HEK293T (cell line): ENCODE results near the gene PPM1J.

Source experiments
- CTCF ChIA-PET: fragments of 350-600 bp; formaldehyde crosslinking; extraction: SDS; loops from one replicate; lab custom pipeline; 2021; ENCODE audit warnings: antibody characterized with exemption, inconsistent platforms; lab: Yijun Ruan, JAX
- POLR2A ChIA-PET: fragments of 350-600 bp; formaldehyde crosslinking; extraction: SDS; loops from one replicate; lab custom pipeline; 2020; ENCODE audit warnings: antibody characterized with exemption, inconsistent platforms; lab: Yijun Ruan, JAX
- DNase-seq: peaks from one replicate; pipeline ENCODE4 v3.0.0; 2012; ENCODE audit warnings: mixed read lengths; ENCODE audit errors: extremely low spot score
- ARNT ChIP-seq: fragments of 450-650 bp; IDR thresholded peaks from 2 replicates; pipeline ENCODE4 v1.6.1; 2017; ENCODE audit warnings: mild to moderate bottlenecking
- CTBP1 ChIP-seq: fragments of 450-650 bp; IDR thresholded peaks from 2 replicates; pipeline ENCODE4 v1.6.1; 2016; ENCODE audit warnings: borderline replicate concordance
- ELF4 ChIP-seq: fragments of 450-650 bp; IDR thresholded peaks from 2 replicates; pipeline ENCODE4 v1.6.1; 2017; ENCODE audit warnings: antibody characterized with exemption
- FOXA1 ChIP-seq: fragments of 450-650 bp; IDR thresholded peaks from 2 replicates; pipeline ENCODE4 v1.6.1; 2016; ENCODE audit warnings: mild to moderate bottlenecking
- FOXK2 ChIP-seq: fragments of 450-650 bp; IDR thresholded peaks from 2 replicates; pipeline ENCODE4 v1.6.1; 2016; ENCODE audit warnings: mild to moderate bottlenecking
- FOXM1 ChIP-seq: fragments of 450-650 bp; IDR thresholded peaks from 2 replicates; pipeline ENCODE4 v1.6.1; 2017; ENCODE audit warnings: mild to moderate bottlenecking, borderline replicate concordance
- HDGF ChIP-seq: fragments of 450-650 bp; IDR thresholded peaks from 2 replicates; pipeline ENCODE4 v1.6.1; 2017; ENCODE audit warnings: antibody characterized with exemption, borderline replicate concordance
- L3MBTL2 ChIP-seq: fragments of 450-650 bp; conservative IDR thresholded peaks from 2 replicates; pipeline ENCODE4 v1.6.1; 2016; ENCODE audit warnings: mild to moderate bottlenecking
- LEF1 ChIP-seq: fragments of 450-650 bp; IDR thresholded peaks from 2 replicates; pipeline ENCODE4 v1.6.1; 2017; ENCODE audit warnings: mild to moderate bottlenecking, borderline replicate concordance
- NFRKB ChIP-seq: fragments of 450-650 bp; IDR thresholded peaks from 2 replicates; pipeline ENCODE4 v1.6.1; 2016; ENCODE audit warnings: mild to moderate bottlenecking, moderate library complexity
- SP1 ChIP-seq: fragments of 450-650 bp; IDR thresholded peaks from 2 replicates; pipeline ENCODE4 v1.6.1; 2017
- SUZ12 ChIP-seq: fragments of 450-650 bp; IDR thresholded peaks from 2 replicates; pipeline ENCODE4 v1.6.1; 2016; ENCODE audit warnings: mild to moderate bottlenecking
- TARDBP ChIP-seq: fragments of 450-650 bp; IDR thresholded peaks from 2 replicates; pipeline ENCODE4 v1.6.1; 2016
- ZNF384 ChIP-seq: fragments of 450-650 bp; IDR thresholded peaks from 2 replicates; pipeline ENCODE4 v1.6.1; 2016
- TF ChIP-seq, protein P1 (sequence below): fragments of 450-650 bp; IDR thresholded peaks from 2 replicates; pipeline ENCODE4 v1.6.1; 2016

Gene PPM1J

DNA sequence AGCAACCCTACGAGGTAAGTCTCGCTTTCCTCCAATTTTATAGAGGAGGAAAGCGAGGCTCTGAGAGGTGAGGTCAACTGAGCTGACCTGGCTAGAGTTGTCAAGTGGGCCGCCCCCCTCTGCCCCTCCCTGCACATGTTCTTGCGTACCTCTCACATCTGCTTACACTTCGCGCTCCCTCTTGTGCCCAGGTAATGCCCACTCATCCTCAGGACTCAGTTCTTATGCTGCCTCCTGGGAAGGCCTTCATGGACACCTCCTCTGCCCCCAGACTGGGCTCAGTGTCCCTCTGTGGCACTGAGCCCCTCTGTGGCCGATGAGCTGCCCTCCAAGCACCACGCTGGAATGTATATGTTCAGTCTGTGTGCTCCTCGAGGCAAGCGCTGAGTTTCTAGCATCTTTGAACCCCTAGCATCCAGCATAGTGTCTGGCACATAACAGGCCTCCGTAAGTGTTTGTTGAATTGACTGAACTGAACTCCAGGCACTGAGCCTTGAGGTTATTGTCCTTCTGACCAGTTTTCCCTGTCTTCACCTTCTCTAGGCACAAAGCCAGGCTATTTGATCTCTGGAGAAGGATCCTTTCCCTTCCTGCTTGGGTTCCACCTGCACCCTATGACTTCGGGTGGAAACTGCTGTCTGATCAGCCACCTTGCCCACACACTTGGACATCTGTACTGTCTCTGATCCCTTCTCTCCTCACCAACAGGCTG is 27.2 kb downstream of the PPM1J start:
- POLR2A ChIA-PET, result no interaction called here
- no peak for TF ChIP-seq NFRKB
- no peak for TF ChIP-seq SUZ12
- TF ChIP-seq FOXA1, result no peak
- no peak for TF ChIP-seq TARDBP
- no peak for TF ChIP-seq ELF4
- TF ChIP-seq SP1, result no peak
- TF ChIP-seq ARNT, result no peak
- TF ChIP-seq, protein P1, sequence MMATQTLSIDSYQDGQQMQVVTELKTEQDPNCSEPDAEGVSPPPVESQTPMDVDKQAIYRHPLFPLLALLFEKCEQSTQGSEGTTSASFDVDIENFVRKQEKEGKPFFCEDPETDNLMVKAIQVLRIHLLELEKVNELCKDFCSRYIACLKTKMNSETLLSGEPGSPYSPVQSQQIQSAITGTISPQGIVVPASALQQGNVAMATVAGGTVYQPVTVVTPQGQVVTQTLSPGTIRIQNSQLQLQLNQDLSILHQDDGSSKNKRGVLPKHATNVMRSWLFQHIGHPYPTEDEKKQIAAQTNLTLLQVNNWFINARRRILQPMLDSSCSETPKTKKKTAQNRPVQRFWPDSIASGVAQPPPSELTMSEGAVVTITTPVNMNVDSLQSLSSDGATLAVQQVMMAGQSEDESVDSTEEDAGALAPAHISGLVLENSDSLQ, result no peak
- no peak for TF ChIP-seq CTBP1
- no peak for TF ChIP-seq HDGF
- CTCF ChIA-PET, result no interaction called here
- no peak for DNase-seq

DNA sequence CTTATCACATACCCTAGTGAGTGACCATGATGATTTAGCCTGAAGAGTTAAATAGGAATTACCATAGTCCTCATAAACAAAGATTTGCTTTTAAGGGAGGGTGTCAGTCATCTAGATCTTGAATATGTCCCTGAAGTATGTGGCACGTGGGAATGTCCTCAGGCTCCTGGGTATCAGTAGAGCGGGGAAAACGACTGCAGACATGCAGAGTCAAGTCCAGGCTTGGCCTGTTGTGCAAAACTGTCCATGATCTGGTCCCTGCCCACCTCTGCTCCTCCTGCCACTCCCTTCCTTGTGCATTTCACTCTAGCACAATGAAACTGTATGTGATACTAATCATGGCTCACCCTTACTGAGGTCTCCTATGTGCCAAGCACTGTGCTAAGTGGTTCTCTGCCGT is 27.8 kb downstream of the PPM1J start:
- no peak for DNase-seq
- ChIA-PET POLR2A (no interaction called here), CTCF (no interaction called here)
- no peak for TF ChIP-seq FOXK2
- TF ChIP-seq ZNF384, result no peak

DNA sequence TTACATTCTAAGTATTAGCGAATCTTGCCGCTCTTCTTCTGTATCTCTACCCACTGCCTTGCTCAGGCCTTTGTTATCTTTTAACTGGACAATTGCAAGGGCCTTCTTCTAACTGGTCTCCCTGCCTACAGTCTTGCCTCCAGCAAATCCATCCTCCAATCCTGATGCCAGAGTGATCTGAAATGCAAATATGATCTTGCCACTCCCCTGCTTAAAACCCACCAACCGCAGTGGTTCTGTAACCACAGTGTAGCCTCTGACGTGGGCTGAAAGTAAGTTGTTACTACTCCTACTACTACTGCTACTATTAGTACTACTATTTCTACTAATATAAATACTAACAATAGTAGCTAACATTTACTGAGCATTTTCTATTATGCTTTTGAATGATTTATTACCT is 28.3 kb downstream of the PPM1J start:
- ChIA-PET CTCF (no interaction called here), POLR2A (no interaction called here)
- DNase-seq, result no peak
- TF ChIP-seq HDGF, result no peak
- TF ChIP-seq FOXA1, result no peak
- no peak for TF ChIP-seq SUZ12
- TF ChIP-seq L3MBTL2, result no peak
- TF ChIP-seq, protein P1, result no peak
- no peak for TF ChIP-seq NFRKB
- no peak for TF ChIP-seq FOXK2
- no peak for TF ChIP-seq ZNF384

DNA sequence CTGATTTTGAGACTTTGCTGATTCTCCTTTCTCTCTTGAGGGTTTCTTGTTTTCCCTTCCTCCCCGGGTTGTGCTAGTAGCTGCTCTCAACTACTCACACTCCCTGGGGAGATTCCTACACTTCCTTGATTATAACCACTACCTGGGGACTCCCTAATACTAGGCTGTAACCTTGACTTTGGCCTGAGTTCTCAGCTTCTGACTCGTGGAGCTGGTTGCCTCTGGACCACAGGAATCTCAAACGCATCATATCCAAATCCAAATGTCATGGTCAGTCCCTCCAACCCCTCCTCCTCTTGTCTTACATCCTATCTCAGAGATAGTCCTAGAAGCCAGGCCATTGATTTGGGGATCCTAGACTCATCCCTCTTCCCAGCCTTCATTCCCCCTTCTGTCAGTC is 28.7 kb downstream of the PPM1J start:
- no peak for TF ChIP-seq SP1
- no peak for TF ChIP-seq SUZ12
- no peak for TF ChIP-seq FOXK2
- no peak for TF ChIP-seq ARNT
- TF ChIP-seq, protein P1, result no peak
- TF ChIP-seq LEF1, result no peak
- no peak for TF ChIP-seq HDGF
- no peak for TF ChIP-seq ZNF384
- no peak for DNase-seq
- POLR2A ChIA-PET, result no interaction called here
- CTCF ChIA-PET, result no interaction called here

DNA sequence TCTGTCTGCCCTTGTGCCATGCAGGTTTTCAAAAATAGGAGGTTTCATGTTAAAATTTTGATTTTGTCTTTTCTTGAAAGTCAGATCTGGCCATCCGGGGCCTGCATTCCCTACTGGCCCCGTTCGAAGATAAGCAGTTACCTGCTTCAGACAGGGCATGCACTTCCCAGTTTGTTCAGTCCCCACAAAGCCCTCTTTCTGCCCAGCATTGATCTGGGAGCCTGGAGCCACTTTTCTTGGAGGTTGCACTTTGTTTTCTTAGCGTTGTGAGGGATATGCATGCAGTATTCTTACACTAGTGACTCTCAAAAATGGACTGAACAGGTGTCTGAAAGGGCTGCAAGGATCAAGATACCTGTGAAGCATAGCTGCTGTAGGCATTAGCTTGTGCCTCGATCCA is 29.2 kb downstream of the PPM1J start:
- no peak for DNase-seq
- TF ChIP-seq FOXM1 (no peak), CTBP1 (no peak), ELF4 (no peak), NFRKB (no peak), TARDBP (no peak), LEF1 (no peak)
- TF ChIP-seq, protein P1, result no peak
- ChIA-PET POLR2A (no interaction called here), CTCF (no interaction called here)

DNA sequence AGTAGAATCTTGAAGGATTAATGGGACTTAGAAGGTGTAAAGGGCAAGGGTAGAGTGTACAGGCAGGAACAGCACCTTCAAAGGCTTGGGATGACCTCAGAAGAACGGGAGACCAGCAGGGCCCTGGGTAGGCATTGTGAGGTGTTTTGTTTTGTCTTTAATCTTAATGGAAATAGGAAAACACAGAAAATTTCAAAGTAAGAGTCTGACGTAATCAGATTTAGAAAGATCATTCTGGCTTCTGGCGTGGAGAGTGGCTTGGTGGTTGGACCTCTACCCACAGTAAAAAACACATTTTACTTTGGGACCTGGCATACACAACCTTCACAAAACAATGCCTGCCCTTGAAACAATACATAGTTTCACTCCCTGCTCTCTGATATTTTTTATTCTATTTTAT is 36.5 kb downstream of the PPM1J start:
- ChIA-PET CTCF (no interaction called here), POLR2A (no interaction called here)
- TF ChIP-seq SUZ12, result no peak
- no peak for TF ChIP-seq FOXA1
- TF ChIP-seq ARNT, result no peak
- no peak for TF ChIP-seq FOXK2
- TF ChIP-seq LEF1, result no peak
- TF ChIP-seq CTBP1, result no peak
- DNase-seq, result no peak

DNA sequence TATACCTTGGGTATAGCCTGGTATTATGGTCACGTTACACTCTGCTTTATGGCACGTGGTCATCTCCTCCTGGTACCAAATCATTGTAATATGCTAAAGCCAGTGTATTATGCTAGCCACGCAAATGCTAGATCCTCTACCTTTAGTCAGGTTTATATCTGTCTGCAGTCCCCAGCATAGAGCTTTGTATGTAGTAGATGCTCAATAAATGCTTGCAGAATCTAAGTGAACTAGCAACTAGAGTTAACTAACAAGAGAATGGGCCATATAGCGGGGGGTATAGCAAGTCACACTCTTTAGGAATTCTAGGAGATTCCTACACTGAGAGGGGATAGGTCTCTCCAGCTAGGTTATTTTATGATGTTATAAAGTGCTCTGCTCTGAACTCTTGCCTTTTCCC is 37.6 kb downstream of the PPM1J start:
- TF ChIP-seq HDGF (no peak), L3MBTL2 (no peak), FOXA1 (no peak)
- CTCF ChIA-PET, result no interaction called here
- DNase-seq, result no peak
- POLR2A ChIA-PET, result no interaction called here
